Measurements from ENCODE around the gene EIF6.

DNA sequence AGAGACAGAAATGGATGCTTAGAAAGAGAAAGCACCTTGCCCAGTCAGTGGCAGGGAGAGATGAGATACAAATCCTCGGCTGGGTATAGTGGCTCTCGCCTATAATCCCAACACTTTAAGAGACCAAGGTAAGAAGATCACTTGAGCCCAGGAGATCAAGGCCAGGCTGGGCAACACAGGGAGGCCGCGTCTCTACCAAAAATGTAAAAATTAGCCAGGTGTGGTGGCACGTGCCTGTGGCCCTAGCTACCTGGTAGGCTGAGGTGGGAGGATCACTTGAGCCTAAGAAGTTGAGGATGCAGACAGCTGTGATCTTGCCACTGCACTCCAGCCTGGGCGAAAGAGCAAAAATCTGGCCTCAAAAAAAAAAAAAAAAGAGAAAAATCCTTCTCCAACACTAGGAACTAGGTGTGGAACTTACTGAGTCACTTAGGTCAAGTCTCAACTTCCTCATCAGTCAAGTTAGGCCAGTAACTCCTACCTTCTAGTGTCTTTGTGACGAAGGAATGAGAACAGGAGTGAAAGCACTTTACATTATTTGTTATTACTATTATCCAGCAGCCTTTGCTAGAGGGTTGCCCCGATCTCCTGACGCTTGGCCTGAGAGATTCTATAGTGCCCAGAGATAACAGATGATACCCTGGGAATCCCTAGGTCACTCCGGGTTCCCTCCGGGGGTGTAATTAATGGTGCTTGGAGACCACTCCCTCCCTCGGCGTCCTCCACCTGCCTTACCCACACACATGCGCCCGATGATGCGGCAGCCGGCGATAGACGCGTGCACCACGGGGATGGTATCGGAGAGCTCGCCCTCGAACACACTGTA, 918 bp downstream of the EIF6 start:
- TF ChIP-seq, protein P1, sequence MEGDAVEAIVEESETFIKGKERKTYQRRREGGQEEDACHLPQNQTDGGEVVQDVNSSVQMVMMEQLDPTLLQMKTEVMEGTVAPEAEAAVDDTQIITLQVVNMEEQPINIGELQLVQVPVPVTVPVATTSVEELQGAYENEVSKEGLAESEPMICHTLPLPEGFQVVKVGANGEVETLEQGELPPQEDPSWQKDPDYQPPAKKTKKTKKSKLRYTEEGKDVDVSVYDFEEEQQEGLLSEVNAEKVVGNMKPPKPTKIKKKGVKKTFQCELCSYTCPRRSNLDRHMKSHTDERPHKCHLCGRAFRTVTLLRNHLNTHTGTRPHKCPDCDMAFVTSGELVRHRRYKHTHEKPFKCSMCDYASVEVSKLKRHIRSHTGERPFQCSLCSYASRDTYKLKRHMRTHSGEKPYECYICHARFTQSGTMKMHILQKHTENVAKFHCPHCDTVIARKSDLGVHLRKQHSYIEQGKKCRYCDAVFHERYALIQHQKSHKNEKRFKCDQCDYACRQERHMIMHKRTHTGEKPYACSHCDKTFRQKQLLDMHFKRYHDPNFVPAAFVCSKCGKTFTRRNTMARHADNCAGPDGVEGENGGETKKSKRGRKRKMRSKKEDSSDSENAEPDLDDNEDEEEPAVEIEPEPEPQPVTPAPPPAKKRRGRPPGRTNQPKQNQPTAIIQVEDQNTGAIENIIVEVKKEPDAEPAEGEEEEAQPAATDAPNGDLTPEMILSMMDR (IDR thresholded peaks at IDR 0.05): no peak
- TF ChIP-seq POLR2A (IDR thresholded peaks at IDR 0.05) (no peak), EP300 (IDR thresholded peaks at IDR 0.05) (no peak)
